ENCODE data around the gene DDX1. TPM values are rescaled to one million over a fixed set of nuclear protein-coding genes. Genes with fewer than 3 reads are reported as not detected.

Gene DDX1
- total and polyA plus RNA-seq, 2 donors (not counting 1 experiment from before 2014, with no cell fraction given) = 54.3 to 176 TPM

DNA sequence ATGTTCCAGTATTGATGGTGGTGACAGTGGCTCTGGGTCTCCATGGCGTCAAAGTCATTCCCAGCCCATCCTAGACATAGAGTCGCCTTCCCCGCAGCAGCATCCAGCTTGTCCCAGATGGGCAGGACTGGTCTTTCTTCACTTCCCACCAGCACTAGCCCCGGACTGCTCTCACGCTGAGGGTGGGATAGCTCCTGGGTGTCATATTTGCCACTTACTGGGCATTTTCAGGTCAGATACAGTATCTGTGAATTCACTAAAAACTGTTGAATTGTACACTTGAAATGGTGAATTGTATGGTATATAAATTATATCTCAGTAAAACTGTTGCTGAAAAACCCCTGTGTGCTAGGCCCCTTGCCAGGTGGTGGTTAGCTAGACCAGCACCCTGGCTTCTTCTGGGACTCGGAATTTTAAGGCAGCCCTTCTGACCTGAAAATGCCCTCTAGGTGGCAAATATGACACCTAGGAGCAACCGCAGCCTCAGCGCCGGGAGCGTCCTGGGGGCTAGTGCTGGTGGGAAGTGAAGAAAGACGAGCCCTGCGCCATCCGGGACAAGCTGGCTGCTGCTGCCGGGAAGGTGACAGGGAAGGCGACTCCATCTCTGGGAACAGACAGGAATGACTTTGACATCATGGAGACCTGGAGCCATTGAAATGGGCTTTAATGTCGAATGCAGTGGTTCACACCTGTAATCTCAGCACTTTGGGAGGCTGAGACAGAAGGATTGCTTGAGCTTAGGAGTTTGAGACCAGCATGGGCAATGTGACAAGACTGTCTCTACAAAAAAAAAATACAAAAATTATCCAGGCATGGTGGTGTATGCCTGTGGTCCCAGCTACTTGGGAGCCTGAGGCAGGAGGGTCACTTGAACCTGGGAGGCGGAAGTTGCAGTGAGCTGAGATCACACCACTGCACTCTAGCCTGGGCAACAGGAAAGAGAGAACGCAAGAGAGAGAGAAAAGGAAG lies 56.2 kb downstream of the DDX1 start:
- Histone ChIP-seq H3K27ac (ENCODE audit: insufficient read depth, low read length) (no peak overlapping the region), H3K9me3 (ENCODE audit: control insufficient read depth, insufficient read depth, low read depth, low read length) (no peaks in the 10 kb centered on the region), H3K4me2 (ENCODE audit: extremely low read depth, insufficient read depth, low read length) (no peak overlapping the region), H2AFZ (ENCODE audit: low read length) (no peak overlapping the region), H3K4me3 (replicated peaks in 1 of 4; ENCODE audit: control extremely low read depth in 1 of 4, insufficient read depth in 1 of 4, low read depth in 3 of 4, low read length in 4 of 4) (no peak overlapping the region), H4K20me1 (ENCODE audit: control insufficient read depth, extremely low read depth, insufficient read depth, low read length) (no peaks in the 10 kb centered on the region), H3K27me3 (ENCODE audit: control insufficient read depth, insufficient read depth, low read length) (no peaks in the 10 kb centered on the region), H3K4me1 (ENCODE audit: control insufficient read depth, extremely low read depth, insufficient read depth, low read length) (no peaks in the 10 kb centered on the region), H3K36me3 (ENCODE audit: control insufficient read depth, insufficient read depth, low read length) (no peaks in the 10 kb centered on the region), H3K9ac (ENCODE audit: insufficient read depth, low read length) (no peak overlapping the region), H3K79me2 (ENCODE audit: control insufficient read depth, insufficient read depth, low read length) (no peaks in the 10 kb centered on the region)
- TF ChIP-seq, protein P1, sequence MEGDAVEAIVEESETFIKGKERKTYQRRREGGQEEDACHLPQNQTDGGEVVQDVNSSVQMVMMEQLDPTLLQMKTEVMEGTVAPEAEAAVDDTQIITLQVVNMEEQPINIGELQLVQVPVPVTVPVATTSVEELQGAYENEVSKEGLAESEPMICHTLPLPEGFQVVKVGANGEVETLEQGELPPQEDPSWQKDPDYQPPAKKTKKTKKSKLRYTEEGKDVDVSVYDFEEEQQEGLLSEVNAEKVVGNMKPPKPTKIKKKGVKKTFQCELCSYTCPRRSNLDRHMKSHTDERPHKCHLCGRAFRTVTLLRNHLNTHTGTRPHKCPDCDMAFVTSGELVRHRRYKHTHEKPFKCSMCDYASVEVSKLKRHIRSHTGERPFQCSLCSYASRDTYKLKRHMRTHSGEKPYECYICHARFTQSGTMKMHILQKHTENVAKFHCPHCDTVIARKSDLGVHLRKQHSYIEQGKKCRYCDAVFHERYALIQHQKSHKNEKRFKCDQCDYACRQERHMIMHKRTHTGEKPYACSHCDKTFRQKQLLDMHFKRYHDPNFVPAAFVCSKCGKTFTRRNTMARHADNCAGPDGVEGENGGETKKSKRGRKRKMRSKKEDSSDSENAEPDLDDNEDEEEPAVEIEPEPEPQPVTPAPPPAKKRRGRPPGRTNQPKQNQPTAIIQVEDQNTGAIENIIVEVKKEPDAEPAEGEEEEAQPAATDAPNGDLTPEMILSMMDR (conservative IDR thresholded peaks at IDR 0.05 in 1 of 2, IDR thresholded peaks at IDR 0.05 in 1 of 2; ENCODE audit: low read depth in 1 of 2, low read length in 2 of 2) = no peak
- TF ChIP-seq EZH2 (IDR thresholded peaks at IDR 0.05; ENCODE audit: low read length, missing control alignments) = no peak
- no peak for DNase-seq (ENCODE audit: low read depth in 2 of 2)

DNA sequence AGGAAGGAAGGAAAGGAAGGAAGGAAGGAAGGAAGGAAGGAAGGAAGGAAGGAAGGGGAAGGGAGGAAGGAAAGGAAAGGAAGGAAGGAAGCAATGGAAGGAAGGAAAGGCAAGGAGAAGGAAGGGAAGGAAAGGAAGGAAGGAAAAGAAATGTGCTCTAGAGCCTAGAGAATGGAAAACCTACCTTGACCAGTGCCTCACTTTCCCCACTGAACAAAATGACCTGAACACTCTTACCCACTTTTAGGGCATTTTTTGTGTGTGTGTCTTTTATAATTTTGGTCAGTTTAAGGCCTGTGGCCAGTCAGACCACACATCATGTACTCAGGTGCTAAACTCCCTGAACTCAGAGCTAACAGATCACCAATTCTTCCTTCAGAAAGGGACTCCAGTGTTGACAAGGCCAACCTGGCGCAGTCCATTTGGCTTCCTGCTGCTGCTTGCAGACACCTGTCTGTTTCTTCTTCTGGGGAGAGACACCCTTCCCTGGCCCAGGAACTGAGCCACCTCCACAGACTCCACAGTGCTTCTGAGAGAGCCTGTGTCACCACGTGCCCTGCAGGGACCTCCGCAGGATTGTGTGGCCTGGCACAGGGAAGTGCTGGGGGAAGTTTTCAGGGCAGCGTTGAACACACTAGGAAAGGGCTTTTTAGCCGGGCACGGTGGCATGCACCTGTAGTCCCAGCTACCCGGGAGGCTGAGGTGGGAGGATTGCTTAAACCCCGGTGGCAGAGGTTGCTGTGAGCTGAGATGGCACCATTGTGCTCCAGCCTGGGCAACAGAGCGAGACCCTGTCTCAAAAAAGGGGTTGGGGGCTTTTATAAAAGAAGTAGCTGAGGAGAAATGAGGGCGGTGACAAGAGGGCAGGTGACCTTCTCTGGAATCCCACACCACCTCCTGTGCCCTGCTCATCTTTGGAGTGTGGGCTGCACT lies 57.2 kb downstream of the DDX1 start:
- no peaks in the 10 kb centered on the region for H3K9me3 ChIP-seq (ENCODE audit: control insufficient read depth, insufficient read depth, low read depth, low read length)
- no peak overlapping the region for H3K4me3 ChIP-seq (replicated peaks in 1 of 4; ENCODE audit: control extremely low read depth in 1 of 4, insufficient read depth in 1 of 4, low read depth in 3 of 4, low read length in 4 of 4)
- no peak overlapping the region for H3K27ac ChIP-seq (ENCODE audit: insufficient read depth, low read length)
- no peaks in the 10 kb centered on the region for H3K27me3 ChIP-seq (ENCODE audit: control insufficient read depth, insufficient read depth, low read length)
- no peak overlapping the region for H2AFZ ChIP-seq (ENCODE audit: low read length)
- no peak overlapping the region for H3K9ac ChIP-seq (ENCODE audit: insufficient read depth, low read length)
- H4K20me1 ChIP-seq (ENCODE audit: control insufficient read depth, extremely low read depth, insufficient read depth, low read length) = no peaks in the 10 kb centered on the region
- H3K36me3 ChIP-seq (ENCODE audit: control insufficient read depth, insufficient read depth, low read length) = no peaks in the 10 kb centered on the region
- TF ChIP-seq, protein P1 (conservative IDR thresholded peaks at IDR 0.05 in 1 of 2, IDR thresholded peaks at IDR 0.05 in 1 of 2; ENCODE audit: low read depth in 1 of 2, low read length in 2 of 2) = no peak
- TF ChIP-seq EZH2 (IDR thresholded peaks at IDR 0.05; ENCODE audit: low read length, missing control alignments) = no peak
- DNase-seq (ENCODE audit: low read depth in 2 of 2) = no peak
- H3K79me2 ChIP-seq (ENCODE audit: control insufficient read depth, insufficient read depth, low read length) = no peaks in the 10 kb centered on the region
- no peak overlapping the region for H3K4me2 ChIP-seq (ENCODE audit: extremely low read depth, insufficient read depth, low read length)
- H3K4me1 ChIP-seq (ENCODE audit: control insufficient read depth, extremely low read depth, insufficient read depth, low read length) = no peaks in the 10 kb centered on the region
